Measurements from ENCODE around the gene CAPN9.
"Not testable (repeated sequence)": the region's sequence is repeated elsewhere in the genome, so short reads cannot be mapped to it uniquely, and the experiment has no call there.

CAPN9 gene

DNA sequence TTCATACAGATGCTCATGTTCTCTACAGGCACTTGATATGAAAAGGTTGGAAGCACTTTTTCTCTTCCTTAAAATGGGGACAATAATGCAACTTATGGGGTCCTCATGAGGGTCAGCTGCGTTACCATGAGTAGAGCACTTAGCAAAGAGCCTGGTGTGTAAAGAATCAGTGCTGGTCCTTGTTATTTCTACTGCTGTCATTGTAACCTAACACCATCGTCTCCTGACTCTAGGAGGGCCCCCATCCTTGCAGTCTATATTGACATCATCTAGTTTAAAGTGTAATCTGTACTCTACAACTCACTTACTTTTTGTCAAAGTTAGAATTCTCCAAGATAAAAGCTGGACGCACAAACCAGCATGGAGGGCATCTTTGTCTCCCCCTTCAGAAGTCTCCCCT is 2.4 kb downstream of the CAPN9 start:
- DNase-seq: no peak

DNA sequence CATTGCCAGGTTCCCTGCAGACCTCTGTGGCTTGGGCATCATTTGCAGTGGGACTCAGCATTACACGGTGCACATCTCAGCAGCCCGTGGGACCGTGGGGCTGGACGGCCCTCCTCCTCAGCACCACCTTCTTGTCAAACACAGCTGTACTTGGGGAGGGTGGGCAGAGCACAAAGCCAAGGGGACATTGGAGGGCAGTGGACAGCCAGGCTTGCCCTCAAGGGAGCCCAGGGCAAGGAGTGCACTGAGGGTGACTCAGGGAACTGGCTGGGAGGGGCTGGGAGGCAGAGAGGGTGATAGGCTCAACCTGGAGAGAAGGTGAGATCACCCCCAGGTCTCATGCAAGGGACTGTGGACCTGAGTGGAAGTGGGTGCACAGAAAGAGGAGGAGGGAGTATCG is 3.4 kb downstream of the CAPN9 start:
- no peak for DNase-seq

DNA sequence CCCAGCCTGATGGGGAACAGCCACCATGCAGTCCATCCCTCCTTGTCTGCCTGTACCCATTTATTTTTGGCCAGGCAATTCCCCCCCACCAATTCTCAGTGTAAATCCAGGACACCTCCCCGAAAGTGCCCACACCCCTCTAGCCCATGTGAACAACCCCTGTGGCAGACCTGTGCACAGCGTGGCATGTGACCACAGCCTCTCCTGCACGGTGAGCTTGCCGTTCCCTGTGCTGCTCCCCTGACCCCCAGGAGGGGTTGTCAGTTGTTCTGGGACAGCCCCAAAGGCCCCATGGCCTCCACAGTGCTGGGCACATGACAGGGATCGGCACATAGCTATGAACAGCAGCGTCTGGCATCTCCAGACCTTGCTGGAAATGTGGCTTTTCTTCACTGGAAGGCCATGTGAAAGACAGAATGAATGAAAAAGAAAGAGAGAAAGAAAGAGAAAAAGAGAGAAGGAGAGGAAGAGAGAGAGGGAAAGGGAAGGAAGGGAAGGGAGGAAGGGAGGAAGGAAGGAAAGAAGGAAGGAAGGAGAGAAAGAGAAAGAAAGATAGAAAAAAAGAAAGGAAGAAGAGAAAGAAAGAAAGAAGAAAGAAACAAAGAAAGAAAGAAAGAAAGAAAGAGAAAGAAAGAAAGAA is 3.9 kb downstream of the CAPN9 start:
- DNase-seq: no peak

DNA sequence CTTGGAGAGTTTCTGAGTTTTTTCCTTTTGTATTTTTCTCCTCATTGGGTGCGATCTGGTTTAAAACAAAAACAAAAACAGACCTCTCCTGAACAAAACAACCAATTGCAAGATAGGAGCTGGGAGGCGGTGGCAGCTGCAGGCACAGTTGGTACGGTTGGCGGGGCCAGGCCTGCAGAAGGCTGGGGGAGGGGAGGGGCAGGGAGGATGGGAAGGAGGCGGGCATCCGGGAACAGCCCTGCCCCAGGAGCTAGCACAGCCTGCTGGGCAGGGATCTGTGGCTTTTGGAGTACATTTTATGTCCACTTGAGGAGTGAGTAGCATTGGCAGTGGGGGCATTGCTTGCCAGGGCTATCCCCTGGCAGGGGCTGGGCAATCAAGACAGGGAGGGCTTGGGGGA is 5.2 kb downstream of the CAPN9 start:
- no peak for DNase-seq

DNA sequence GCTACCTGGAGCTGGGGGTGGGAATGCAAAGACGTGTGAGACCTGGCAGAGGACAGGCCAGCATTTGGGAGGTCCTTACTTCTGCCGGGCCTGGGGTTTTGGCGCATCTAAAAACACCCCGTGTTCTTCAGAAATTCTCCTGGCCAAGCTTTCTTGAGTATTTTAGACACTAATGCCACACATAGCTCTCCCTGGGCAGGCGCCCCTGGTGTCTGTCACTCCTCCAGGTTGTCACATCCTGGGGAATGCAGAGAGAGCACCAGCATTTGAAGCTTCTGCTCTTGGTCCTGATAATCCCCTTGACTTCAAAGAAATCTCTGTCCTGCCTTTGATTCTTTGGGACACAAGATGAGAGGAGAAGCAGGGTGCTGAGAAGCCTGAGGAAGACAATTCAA is 6.0 kb downstream of the CAPN9 start:
- DNase-seq: no peak

DNA sequence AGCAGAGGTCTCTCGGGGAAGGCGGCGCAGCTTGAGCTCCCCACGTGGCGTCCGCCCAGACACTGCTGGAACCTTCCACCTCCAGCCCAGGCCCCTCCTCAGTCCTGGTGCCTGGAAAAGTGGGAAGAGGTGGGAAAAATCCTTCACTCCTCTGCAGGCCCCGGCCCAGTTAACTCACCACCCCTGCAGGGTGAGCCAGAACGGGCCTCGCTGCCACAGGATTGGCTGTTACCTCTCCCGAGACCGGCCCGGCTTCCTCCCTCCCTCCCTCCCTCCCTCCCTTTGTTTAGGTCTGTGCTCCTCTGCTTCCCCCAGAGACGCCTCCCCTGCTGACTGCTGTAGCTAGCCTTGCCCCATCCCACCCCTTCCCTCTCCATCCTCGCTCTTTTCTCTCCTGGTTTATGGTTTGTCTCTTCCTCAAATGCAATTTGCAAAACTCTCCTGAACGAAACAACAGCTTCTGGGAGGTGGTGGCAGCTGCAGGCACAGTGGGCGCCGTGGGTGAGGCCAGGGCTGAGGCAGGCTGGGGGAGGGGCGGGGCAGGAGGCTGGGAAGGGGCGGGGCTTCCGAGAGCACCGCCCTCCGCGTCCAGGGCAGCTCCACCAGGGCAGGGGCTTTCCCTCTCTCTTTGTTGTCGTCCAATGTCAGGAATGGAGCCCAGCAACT is 6.5 kb downstream of the CAPN9 start:
- DNase-seq: peak; percentile 29

DNA sequence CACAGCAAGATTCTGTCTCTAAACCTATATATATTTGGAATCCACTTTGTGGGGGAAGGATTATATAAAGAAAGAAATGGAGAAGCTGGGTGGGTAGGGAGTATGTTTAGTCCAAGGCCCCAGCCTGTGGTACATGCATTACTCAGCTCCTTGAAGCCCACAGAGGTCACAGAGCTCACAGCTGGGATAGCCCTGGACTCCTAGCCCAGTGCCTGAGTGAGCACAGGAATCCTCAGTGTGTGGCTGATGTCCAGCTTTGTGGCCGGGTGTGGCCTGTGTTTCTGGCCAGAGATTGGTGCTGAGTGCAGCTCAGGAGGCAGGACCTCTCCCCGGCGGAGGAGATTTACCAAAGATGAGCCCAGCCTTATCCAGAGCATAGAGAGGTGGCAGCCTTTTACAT is 7.6 kb downstream of the CAPN9 start:
- DNase-seq: no peak

DNA sequence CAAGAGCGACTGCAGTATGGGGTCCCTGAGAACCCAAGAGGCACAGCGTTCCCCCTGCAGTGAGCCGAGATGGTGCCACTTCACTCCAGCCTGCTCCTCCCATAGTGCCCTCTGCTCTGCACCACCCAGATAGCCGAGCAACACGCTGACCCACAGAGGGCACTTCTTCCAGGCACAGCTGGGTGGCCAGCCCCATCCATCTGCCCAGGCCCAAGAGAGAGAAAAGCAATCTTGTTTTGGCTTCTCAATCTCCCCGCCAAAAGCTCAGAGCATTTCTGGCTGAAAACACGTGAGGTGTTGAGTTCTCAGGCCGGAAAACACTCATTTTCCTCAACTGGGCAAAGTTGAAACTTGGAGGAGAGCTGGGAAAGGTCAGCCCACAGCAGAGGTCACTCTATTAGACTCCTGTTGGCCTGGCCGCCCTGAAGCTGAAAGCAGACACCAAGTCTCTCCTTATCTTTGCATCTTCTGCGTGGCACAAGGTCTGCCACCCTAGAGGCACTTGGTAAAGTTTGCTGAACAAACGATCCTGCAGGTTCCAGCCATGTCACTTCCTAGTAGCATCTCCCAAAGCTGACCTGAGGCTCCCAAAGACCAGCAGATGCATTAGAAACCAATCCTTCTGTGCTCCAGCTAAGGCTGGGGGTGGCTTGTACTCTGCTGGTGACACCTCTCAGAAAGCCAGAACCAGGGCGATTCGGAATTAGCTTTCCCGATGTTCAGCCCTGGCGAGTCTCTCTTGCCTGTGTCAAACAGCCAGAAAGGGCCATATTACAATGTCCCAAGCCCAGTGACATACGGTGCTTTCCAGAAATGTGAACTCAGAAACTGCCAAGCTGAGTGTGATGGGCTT is 10.9 kb downstream of the CAPN9 start:
- no peak for DNase-seq

DNA sequence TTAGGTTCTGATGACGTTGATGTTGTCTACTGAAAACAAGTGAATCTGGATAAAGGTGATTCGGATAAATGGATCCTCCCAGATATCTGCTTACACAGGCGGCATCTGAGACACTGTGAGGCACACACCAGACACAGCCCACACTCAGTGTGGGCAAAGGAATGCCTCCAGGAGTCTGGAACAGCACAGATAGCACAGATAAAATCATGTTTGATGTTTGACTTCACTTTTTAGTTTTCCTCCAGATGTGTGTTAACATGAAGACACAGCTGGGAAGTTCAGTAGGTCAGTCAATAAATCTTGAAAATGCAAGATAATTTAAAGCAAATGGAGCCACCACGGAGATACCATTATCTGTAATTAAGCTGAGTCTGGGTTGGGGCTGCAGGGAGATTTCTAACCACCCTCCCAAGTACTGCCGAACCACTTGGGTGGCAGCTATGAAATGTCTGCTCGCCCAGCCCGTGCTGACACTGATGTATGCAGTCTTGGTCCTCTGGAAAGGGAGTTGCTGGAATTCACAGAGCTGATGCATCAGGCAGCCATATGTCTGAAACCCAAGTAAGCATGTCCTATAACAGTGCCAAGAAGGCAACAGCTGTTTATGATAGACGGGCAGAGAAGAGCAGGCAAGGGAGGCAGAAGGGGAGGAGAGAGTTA is 11.7 kb downstream of the CAPN9 start:
- no peak for DNase-seq

DNA sequence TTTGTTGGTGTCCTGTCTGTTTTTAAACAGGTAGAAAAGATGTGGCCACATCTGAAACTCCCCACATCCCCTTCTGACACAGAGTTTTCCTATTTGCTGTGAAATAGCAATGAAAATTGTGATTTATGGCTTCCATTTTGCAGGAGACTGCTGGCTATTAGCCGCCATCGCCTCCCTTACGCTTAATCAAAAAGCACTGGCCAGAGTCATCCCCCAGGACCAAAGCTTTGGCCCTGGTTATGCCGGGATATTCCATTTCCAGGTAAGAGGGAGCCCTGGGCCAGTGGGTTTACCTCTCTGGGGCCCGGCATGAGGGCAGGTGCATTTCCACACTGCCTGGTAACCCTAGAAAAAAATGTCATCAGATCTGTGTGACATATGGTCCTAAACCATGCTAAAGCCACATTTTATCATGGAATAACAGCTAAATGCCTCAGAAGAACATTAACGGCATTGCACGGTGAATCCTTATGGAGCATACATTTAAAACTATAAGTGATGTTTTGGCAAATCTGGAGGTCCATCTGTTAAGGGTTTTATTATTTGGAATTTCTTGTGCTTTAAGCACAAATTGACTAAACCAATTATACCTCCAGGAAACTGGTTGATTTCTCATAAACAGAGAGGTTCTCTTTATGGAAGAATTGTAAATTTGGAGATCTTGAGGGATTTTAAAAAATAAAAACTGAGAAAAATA is 12.3 kb downstream of the CAPN9 start:
- DNase-seq: no peak

DNA sequence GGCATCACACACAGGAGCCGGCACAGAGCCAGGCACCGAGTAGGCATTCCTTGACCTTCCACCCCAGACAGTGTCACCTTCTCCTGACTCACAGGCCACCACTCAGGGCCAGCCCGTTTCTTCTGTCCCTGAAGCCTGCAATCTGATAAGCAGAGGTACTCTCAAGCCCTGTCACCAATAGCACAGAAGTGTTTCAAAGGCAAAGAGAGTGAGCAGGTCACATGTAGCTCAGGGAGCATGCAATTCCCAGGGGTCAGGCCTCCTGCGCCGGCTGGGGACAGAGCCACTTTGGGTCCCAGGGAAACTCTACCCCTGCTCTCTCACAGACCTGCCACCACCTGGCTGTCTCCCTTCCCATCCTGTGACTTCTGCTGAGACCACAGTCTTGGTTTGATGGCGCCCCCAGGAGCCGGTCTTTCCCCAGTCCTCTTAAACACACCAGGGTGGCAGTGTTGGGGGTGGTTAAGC is 13.2 kb downstream of the CAPN9 start:
- no peak for DNase-seq

DNA sequence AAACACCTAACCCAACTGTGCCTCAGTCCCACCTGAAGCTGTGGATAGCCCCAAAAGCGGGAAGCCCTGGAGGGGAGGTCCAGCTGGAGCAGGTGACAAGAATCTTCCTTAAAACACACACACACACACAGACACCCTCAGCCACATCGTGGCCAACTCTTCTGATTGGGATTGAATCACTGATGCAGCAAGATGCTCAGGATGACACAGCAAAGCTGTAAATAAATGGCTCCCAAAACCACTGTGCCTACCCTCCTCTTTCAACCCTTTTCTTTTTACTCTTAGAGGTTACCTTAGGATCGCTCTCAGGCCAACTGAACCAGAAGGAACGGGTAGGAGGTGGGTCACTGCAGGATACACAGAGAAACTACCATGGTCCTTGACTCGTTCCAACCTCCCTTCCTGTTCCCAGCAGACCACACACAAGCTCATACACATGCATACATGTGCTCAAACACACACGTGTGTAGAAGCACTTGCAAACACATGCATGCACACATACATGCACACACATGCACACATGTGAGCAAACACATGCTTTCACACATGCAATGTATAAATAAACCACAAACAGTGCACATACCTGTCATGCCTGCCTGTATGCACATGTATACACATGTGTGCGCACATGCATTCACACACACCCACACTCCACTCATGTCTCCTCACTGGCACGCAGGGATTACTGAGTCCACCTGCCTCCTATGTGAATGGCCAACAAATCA is 14.4 kb downstream of the CAPN9 start:
- DNase-seq: no peak

DNA sequence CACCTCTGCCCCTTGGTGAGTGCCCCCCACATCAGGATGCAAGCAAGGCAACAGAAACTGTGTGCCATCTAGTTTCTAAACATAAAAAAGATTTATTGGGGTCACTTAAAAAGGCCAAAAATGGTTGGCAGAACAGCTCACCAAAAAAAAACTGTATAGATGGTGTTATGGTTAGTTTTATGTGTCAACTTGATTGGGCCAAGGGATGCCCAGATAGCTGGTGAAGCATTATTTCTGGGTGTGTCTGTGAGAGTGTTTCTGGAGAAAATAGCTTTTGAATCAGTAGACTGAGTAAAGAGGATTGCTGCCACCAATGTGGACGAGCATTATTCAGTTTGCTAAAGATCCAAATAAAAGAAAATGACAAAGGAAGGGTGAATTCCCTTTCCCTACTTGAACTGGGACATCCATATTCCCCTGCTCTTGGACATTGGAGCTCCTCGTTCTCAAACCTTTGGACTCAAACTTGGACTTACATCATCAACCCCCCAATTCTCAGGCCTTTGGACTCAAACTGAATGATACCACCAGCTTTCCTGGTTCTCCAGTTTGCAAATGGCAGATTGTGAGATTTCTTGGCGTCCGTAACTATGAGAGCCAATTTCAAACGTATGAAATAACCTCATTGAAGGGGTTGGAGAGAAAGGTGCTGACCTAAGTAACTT is 16.9 kb downstream of the CAPN9 start:
- no peak for DNase-seq

DNA sequence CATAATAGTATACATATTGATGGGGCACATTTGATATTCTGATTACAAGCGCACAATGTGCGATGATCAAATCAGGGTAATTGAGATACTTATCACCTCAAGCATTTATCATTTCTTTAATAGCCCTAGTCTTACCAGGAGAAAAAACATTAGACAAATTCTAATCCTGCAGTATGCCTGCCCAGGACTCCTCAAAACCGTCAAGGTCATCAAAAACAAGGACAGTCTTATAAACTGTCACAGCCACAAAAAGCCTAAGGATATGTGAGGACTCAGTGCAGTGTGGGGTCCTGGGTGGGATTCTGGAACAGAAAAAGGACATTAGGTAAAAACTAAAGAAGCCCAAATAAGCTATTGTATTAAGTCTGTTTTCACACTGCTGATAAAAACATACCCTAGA is 19.1 kb downstream of the CAPN9 start:
- DNase-seq: no peak

DNA sequence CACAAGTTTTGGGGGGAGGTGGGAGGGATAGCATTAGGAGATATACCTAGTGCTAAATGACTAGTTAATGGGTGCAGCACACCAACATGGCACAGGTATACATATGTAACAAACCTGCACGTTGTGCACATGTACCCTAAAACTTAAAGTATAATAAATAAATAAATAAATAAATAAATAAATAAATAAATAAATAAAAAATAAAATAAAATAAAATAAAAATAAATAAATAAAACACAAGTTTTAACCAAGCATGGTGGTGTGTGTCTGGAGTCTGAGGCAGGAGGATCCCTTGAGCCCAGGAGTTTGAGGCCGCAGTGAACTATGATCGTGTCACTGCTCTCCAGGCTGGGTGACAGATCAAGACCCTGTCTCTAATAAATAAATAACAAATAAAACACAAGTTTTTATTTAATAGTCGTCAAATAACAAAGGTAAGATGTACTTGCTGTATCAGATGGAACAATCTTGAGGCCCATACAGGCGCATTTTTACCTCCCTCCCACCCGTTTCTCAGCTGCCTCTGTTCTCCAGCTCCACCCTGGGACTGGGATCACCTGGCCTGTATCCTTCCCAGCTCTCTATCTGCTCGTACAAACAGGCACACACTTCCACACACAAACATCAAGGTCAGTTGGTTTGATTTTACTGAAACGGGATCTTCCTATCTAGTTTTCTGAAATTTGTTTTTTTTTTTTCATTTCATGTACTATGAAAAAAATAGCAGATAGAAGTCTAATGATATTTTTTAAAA is 20.8 kb downstream of the CAPN9 start:
- DNase-seq: not testable (repeated sequence)

DNA sequence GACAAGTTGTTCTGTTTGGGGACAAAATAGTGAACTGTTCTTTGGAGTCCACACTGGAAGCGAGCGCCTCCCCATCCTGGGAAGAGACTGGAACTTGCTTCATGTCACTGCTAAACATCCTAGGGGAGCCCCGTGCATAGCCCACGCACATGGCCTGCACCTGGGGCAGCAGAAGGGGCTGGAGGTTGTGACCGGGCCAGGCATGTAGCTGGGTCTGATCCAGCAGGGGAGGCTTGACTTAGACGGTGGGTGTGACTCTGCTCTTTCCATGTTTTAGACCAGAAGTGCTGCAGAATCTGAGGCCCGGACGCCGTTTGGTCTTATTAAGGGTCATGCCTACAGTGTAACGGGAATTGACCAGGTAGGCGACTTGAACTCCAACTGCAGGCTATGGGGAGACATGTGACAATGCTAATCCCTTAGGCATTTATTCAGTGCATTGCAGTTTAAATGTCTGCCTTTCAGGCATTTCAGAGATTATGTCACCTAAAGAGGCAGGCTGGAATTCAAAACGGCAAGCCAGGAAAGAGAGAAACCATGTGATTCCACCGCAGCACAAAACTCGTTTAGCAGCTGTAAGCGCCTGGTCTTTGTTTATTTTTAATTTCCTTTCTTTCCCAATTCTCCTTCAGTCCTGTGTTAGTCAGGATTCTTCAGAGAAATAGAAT is 21.8 kb downstream of the CAPN9 start:
- no peak for DNase-seq

DNA sequence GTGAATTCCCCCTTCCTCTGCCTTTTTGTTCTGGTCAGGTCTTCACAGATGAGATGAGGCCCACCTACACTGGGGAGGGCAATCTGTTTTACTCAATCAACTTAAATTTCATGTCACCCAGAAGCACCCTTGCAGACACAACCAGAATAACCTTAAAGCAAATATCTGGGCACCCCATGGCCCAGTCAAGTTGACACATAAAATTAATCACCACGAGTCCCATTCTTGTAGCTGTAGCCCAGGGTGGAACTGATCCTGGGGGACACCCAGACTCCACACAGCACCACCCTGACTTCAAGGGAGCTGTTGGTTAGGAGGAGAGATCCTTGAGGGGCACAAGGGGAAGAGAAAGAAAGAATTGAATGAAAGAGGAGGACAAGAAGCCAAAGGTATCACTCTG is 23.1 kb downstream of the CAPN9 start:
- DNase-seq: no peak

DNA sequence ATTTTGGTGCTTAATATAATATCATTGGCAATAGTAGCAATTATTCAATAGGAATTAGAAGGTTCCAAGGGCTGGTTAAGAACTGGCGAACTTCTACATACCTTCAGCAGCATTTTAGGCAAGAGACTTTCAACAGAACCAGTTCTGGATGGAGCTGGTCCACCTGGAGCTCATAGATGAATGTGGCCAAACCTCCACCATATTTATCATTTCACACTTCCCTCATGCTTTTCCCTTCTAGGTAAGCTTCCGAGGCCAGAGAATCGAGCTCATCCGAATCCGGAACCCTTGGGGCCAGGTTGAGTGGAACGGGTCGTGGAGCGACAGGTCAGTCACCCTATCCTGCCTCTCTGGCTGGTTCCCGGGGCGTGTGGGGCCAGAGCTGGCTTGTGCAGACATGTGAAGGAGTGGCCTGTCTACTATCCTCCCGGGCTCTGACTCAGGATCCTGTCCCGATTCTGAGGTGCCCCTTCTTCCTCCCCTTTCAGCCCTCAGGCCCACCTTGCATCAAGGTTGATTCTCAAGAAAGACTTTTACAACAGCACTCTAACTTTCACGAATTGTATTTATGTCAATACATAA is 24.7 kb downstream of the CAPN9 start:
- no peak for DNase-seq

DNA sequence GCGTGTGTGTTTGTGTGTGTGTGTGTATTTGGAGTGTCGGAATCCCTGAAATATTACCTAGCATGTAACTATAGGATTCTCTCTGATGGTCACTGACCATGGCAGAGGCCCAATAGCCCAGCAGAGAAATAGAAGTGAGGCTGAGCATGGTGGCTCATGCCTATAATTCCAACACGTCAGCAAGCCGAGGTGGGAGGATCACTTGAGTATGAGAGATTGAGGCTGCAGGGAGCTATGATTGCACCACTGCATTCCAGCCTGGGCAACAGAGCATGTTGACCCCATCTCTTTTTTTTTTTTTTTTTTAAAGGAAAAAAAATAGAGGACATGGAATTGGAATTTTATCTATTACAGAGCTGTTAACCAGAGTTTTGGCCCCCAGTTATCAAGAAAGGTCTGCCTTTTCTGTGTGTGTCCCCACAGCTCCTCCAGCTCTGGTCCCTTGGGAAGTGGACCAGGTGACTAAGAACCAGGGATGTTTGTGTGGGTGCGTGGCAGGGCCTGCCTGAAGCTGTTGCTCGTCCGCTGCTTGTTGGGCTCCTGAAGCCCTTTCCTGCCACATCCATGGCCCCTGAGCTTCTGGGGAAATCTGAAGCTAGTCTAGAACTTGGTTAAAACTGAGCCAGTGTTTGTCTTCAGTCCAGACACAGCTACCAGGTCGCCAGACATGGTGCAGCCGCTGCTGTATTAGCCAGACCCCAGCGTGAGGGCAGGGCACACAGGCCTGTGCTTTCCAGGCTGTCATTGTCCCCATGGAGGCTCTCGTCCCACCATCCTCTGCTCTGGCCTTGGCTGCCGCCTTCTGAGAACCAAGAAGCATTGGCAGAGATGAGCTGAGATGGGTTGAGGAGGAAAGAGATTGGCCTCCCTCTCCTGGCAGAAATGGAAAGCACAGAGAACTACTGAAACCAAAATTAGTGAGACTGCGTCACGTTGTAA is 25.5 kb downstream of the CAPN9 start:
- DNase-seq: no peak

All from activated naive CD4-positive, alpha-beta T cell treated with anti-CD3 and anti-CD28 coated beads, Interleukin-2, amount 50 U/mL, for 16 hours (primary cell).